GM21526 (cell line): ENCODE measurements around the gene FNDC3A.
"Not testable (repeated sequence)": the region's sequence is repeated elsewhere in the genome, so short reads cannot be mapped to it uniquely, and the experiment has no call there.

Source experiments
- ATAC-seq: cut with Tn5 transposase; IDR thresholded peaks from one replicate; pipeline ENCODE4 v1.9.1; 2021; ENCODE audit warnings: moderate library complexity; ENCODE audit not compliant: unreplicated experiment, low FRiP score

Gene FNDC3A

DNA sequence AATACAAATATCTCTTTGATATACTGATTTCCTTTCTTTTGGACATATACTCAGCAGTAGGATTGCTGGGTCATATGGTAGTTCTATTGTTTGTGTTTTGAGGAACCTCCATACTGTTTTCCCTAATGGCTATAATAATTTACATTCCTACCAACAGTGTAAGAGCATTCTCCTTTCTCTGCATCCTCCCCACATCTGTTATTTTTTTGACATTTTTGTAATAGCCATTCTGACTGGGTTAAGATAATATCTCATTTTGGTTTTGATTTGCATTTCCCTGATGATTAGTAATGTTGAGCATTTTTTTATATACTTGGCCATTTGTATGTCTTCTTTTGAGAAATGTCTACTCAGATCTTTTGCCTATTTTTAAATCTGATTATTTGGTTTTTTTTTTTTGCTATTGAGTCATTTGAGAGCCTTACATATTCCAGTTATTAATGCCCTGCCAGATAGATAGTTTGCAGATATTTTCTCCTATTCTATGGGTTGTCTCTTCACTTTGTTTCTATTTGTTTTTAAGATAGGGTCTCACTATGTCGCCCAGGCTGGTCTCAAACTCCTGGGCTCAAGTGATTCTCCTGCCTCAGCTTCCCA is 95.7 kb downstream of the FNDC3A start:
- ATAC-seq = no peak

GRCh38 chr13:49082653-49083536 is 107.2 kb downstream of the FNDC3A start:
- ATAC-seq = peak; percentile 55

- no peak for ATAC-seq
Measured at GRCh38 chr13:49084961-49085360, 109.2 kb downstream of the FNDC3A start.

GRCh38 chr13:49086722-49087121 is 111.0 kb downstream of the FNDC3A start:
- no peak for ATAC-seq

GRCh38 chr13:49093376-49093775 is 117.7 kb downstream of the FNDC3A start:
- no peak for ATAC-seq

GRCh38 chr13:49097374-49097773 is 121.7 kb downstream of the FNDC3A start:
- ATAC-seq = no peak

DNA sequence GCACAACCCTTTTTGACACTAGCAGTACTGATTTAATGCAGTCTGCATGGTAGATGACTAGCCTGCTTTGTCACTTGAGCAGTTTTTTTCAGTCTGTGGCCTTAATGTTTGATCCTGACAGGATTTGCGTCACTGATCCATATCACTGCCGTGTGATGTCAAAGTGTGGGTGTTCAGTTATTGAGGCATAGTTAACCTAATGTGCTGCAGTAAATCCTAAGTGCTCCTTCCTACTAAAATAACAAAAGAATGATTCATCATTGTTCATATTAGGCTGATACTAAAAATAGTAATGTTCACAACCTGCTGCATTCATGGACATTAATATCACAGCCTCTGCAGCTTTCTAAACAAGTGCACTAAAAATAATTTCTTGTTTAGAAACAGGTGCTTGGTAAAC is 122.5 kb downstream of the FNDC3A start:
- no peak for ATAC-seq

DNA sequence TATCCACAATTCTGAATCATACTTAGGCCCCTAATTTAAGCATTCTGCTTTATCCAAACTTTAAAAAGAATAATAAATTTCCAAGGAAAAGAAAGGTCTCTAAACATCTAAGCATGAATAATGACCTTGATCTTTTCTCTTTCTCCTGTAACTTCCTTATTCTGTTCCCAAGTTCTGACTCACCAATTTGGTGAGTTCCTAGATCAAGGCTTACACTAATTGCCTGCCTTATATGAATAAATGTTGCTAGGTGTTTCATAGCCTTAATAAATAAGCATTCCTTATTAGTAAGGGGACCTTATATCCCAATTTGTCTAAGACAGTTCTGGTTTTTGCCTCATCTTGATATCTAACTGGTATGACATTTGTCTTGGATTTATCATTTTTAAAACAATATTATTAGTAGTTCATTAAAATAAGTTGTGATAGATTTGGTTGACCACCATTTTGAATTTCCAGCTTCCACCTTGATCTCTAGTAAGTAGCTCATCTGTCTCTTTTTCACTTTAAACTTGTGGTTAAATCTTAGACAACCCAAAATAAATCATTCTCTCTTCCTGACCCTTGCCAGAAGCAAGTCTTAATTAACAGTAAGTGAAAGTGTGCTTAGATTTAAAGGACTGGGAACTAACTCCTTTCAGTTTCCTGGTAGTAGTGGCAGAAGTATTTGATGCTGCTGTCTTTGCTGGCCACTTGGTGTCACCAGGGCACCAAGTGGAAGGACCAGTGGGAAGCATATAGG is 123.2 kb downstream of the FNDC3A start:
- ATAC-seq = no peak

GRCh38 chr13:49099513-49099877 is 123.8 kb downstream of the FNDC3A start:
- no peak for ATAC-seq

DNA sequence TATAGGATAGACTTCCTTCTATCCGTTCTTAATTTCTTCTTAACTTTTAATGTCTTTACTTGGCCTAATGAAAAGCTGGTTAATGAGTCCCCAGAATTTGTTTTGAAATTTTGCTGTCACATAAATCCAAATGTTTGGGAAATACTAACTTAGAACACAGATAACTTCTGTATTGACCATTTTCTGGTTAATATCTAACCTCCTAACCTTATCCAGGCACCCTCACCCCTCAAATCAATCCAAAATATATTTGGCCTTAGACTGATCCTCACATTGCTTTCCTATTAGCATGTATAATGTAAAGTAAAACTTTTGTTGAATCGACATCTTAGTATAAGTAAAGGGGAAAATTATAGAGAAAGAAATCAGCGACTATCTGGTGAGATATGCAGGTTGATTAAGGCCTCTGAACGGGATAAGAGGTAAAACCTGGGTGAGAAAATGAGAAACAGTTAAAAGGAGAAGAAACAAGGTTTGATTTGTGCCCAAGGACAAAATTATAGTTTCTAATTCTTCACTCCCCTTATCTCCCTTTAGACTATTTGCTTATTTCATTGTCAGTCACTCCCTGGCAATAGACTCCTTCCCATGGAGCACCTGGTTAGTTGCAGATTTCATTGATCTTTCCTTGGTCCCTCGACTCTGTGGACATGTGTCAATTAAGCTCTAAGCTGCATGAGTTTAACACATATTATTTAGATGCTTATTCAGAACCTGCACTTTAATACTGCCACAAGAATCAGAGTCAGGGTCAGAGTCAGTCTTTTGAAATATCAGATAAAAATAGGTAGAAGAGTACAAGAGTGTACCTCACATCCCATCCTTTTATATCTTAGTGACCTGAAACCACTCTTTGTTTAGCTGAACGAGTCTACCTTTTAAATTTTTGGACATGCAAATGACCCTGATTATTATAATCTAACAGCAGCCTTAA is 125.2 kb downstream of the FNDC3A start:
- no peak for ATAC-seq

- ATAC-seq = no peak
Measured at GRCh38 chr13:49108196-49108595, 132.5 kb downstream of the FNDC3A start.

GRCh38 chr13:49110122-49110912 is 134.6 kb downstream of the FNDC3A start:
- no peak for ATAC-seq

- ATAC-seq = no peak
Measured at GRCh38 chr13:49110913-49111170, 135.1 kb downstream of the FNDC3A start.

DNA sequence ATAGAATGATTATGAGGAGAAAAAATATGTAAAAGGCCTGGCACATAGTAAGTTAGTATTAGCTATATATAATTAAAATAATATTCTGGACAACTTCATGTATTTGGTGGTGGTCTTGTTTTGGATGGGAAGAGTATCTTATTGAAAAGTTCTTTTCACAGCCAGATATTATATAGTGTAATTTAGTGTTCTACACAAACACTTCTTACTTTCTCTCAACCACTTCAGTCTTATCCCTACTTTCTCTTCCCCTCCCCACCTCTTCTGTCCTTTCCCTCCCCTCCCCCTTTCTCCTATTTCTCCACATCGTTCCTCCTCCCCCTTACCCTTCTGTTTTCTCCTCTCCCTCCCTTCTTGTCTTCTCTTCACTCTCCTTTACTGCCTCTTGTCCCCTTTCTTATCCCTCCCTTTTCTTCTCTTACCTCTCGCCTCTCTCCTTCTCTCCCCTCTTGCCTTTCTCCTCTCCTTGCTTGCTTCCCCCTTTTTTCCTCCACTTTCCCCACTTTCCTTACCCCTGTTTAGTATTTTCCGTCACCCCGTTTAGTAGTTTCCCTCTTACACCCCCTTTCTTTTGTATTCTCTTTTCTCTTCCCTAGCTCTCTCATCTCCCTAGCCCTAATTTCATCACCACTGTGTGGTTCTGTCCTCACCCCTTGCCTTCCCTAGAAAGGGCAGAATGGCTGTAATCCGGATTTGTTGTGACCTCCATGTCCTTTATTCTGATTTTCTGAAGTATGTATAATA is 137.2 kb downstream of the FNDC3A start:
- no peak for ATAC-seq

GRCh38 chr13:49113526-49114286 is 138.0 kb downstream of the FNDC3A start:
- ATAC-seq = no peak

- ATAC-seq = no peak
Measured at GRCh38 chr13:49116873-49117272, 141.2 kb downstream of the FNDC3A start.

GRCh38 chr13:49118455-49118854 is 142.7 kb downstream of the FNDC3A start:
- ATAC-seq = not testable (repeated sequence)

DNA sequence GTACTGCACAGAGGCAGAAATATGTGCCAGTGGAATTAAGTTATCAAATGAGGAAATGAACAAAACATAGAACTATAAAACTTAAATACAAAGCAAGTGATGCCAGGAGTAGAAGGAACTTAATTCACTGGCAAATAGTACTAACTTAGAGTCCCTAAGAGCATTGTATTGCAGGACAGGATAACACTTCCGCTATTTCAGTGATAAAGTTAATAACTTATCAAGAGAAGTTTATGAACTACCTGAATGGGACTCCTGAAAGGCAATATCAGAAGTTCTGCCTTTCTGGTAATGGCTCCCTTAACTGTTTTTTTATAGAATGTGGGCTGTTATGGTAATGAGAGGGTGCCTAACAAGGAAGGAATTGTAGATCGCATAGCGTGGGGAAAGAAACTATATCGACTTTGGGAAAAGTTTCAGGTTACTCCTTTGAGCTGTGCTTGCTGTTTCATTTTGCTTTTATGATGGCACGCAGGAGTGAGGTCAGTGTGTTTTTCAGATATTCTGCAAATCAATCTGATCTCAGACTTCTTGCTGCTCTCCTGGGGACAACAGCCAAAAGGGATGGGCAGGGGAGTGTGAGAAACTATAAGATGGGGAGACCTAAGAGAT is 149.1 kb downstream of the FNDC3A start:
- ATAC-seq = no peak
